Endothelial cell of umbilical vein (primary cell): ENCODE results near the gene SLITRK4. TPM values are rescaled to one million over a fixed set of nuclear protein-coding genes. Genes with fewer than 3 reads are reported as not detected.

Source experiments
- BruUV-seq: library from RNA; stranded (reverse); fragments of 400-500 nt; replicated peaks from 2 replicates; lab custom pipeline; 2021; lab: Mats Ljungman, UMichigan
- CTCF ChIA-PET: fragments of 300-600, 350-600 bp; sonication (Branson Sonifier 250); formaldehyde crosslinking; loops from one replicate; lab custom pipeline; 2021; ENCODE audit warnings: antibody characterized with exemption, inconsistent platforms; lab: Charles Lee
- POLR2A ChIA-PET: fragments of 300-600, 350-600 bp; sonication (Branson Sonifier 250); formaldehyde crosslinking; loops from one replicate; lab custom pipeline; 2021; ENCODE audit warnings: antibody characterized with exemption, inconsistent platforms; lab: Charles Lee
- DNase-seq: peaks from one replicate; pipeline ENCODE4 v3.0.0-alpha.2; 2011; ENCODE audit warnings: low read depth, low spot score
- FAIRE-seq: peaks from 2 replicates; lab custom pipeline; 2011; peaks lifted over from hg19 to GRCh38; lab: Jason Lieb, UNC
- H2AFZ ChIP-seq: 2 replicates; pipeline ENCODE4 v1.6.0; 2012; ENCODE audit warnings: low read depth, low read length, control low read depth, inconsistent platforms
- H3K27ac ChIP-seq: 2 replicates; pipeline ENCODE4 v1.5.1; 2011; ENCODE audit warnings: low read depth, mild to moderate bottlenecking, control low read depth, low read length, moderate library complexity; ENCODE audit not compliant: insufficient read depth
- H3K27me3 ChIP-seq, 2 experiments: 2 replicates each; pipeline versions ENCODE4 v1.6.0 to v1.6.1; 2011; ENCODE audit warnings: low read length in 2 of 2, mixed read lengths in 1 of 2; ENCODE audit not compliant: control insufficient read depth in 2 of 2, insufficient read depth in 2 of 2
- H3K36me3 ChIP-seq, 2 experiments: 2 replicates in 1 of 2; 3 replicates in 1 of 2; pipeline ENCODE4 v1.5.1; 2011; ENCODE audit warnings: low read length in 2 of 2, mild to moderate bottlenecking in 1 of 2, moderate library complexity in 1 of 2; ENCODE audit not compliant: control insufficient read depth in 2 of 2, insufficient read depth in 2 of 2; ENCODE audit errors: extremely low read depth in 1 of 2
- H3K4me1 ChIP-seq: 3 replicates; pipeline ENCODE4 v1.5.1; 2011; ENCODE audit warnings: mild to moderate bottlenecking, low read length; ENCODE audit not compliant: control insufficient read depth, insufficient read depth; ENCODE audit errors: extremely low read depth
- H3K4me2 ChIP-seq: 2 replicates; pipeline ENCODE4 v1.6.1; 2011; ENCODE audit warnings: low read length, control low read depth, mixed read lengths; ENCODE audit not compliant: insufficient read depth
- H3K4me3 ChIP-seq, 3 experiments: fragments of 200-600 bp in 1 of 3; sonication (generic), shearing (Covaris generic) in 1 of 3; replicated peaks in 1 of 3; 2 replicates each; pipeline ENCODE4 v1.5.1; 2011 to 2016; ENCODE audit warnings: control low read depth in 3 of 3, low read length in 3 of 3, mild to moderate bottlenecking in 2 of 3, inconsistent platforms in 1 of 3, low read depth in 1 of 3, moderate library complexity in 1 of 3; ENCODE audit not compliant: insufficient read depth in 1 of 3
- H3K79me2 ChIP-seq: 2 replicates; pipeline ENCODE4 v1.6.0; 2012; ENCODE audit warnings: low read length, inconsistent platforms; ENCODE audit not compliant: control insufficient read depth, insufficient read depth
- H3K9ac ChIP-seq: replicated peaks from 2 replicates; pipeline ENCODE3; 2011; ENCODE audit warnings: low read length, control low read depth; ENCODE audit not compliant: insufficient read depth; ENCODE audit errors: extremely low read depth
- H3K9me1 ChIP-seq: replicated peaks from 3 replicates; pipeline ENCODE4 v1.6.0; 2011; ENCODE audit warnings: mild to moderate bottlenecking, low read length; ENCODE audit not compliant: control insufficient read depth, insufficient read depth; ENCODE audit errors: extremely low read depth
- H3K9me3 ChIP-seq: replicated peaks from 2 replicates; pipeline ENCODE4 v1.5.1; 2012; ENCODE audit warnings: low read length, inconsistent platforms; ENCODE audit not compliant: control insufficient read depth, insufficient read depth
- H4K20me1 ChIP-seq: replicated peaks from 2 replicates; pipeline ENCODE3; 2011; ENCODE audit warnings: mild to moderate bottlenecking, low read length; ENCODE audit not compliant: control insufficient read depth, insufficient read depth; ENCODE audit errors: extremely low read depth
- CTCF ChIP-seq, 2 donors: IDR thresholded peaks; 1 replicate in 1 of 2; 2 replicates in 1 of 2; pipeline ENCODE4 v1.5.1; 2011; ENCODE audit warnings: low read length in 2 of 2, mild to moderate bottlenecking in 2 of 2, moderate library complexity in 2 of 2, control low read depth in 1 of 2, inconsistent platforms in 1 of 2, low read depth in 1 of 2; ENCODE audit not compliant: insufficient read depth in 1 of 2; ENCODE audit errors: extremely low read depth in 1 of 2
- EZH2 ChIP-seq: IDR thresholded peaks from 2 replicates; pipeline ENCODE4 v1.6.1; 2012; ENCODE audit warnings: borderline replicate concordance, low read depth, mild to moderate bottlenecking, moderate library complexity, low read length, inconsistent platforms; ENCODE audit not compliant: severe bottlenecking
- FOS ChIP-seq: IDR thresholded peaks from 2 replicates; pipeline ENCODE4 v1.6.1; 2011; ENCODE audit warnings: mild to moderate bottlenecking, low read length, moderate library complexity, borderline replicate concordance; ENCODE audit not compliant: insufficient read depth
- GATA2 ChIP-seq: IDR thresholded peaks from 2 replicates; pipeline ENCODE4 v1.7.0; 2011; ENCODE audit warnings: low read depth, mild to moderate bottlenecking, moderate library complexity, mixed read lengths, low read length; ENCODE audit not compliant: insufficient read length, insufficient read depth
- JUN ChIP-seq: IDR thresholded peaks from 2 replicates; pipeline ENCODE4 v1.6.1; 2011; ENCODE audit warnings: borderline replicate concordance, low read depth; ENCODE audit not compliant: insufficient read length, insufficient read depth
- MYC ChIP-seq: IDR thresholded peaks from one replicate; pipeline ENCODE4 v1.6.1; 2011; ENCODE audit warnings: mild to moderate bottlenecking, low read depth, low read length
- POLR2A ChIP-seq: IDR thresholded peaks from 2 replicates; pipeline ENCODE4 v1.6.1; 2012; ENCODE audit warnings: low read depth, mild to moderate bottlenecking, control low read depth, low read length
- POLR2AphosphoS5 ChIP-seq: IDR thresholded peaks from 2 replicates; pipeline ENCODE4 v1.6.1; 2012; ENCODE audit warnings: low read depth, mild to moderate bottlenecking, control low read depth, low read length, moderate library complexity; ENCODE audit not compliant: insufficient read depth
- dilution Hi-C: fragments of 300-500 bp; cut with MboI; formaldehyde crosslinking; loops from one replicate; pipeline ENCODE4 v1.15.0; 2019; ENCODE audit warnings: low sequenced_read_pairs; ENCODE audit not compliant: extremely low pct_ligation_motif_present
- intact Hi-C: fragments of 100-400 bp; cut with micrococcal nuclease; formaldehyde crosslinking; loops from one replicate; pipeline ENCODE4 v1.10.0; 2022
- polyA plus RNA-seq, 4 experiments: library from polyadenylated mRNA; depleted of rRNA in 3 of 4; stranded (reverse) in 3 of 4; unstranded in 1 of 4; fragments of >200 nt; gene quantifications; 2 replicates each; pipeline versions ENCODE4 v1.2.1 to v1.2.3, GENCODE V29; 2011 to 2012; ENCODE audit warnings: missing spikeins in 1 of 4
- total RNA-seq: library from RNA; stranded (reverse); gene quantifications from 2 replicates; pipeline ENCODE4 v1.2.3, GENCODE V29; 2021
- TF ChIP-seq, protein P1 (sequence below): IDR thresholded peaks from 2 replicates; pipeline ENCODE4 v1.6.1; 2011; ENCODE audit not compliant: insufficient read depth, insufficient read length

The SLITRK4 gene
- total and polyA plus RNA-seq, 2 donors (not counting 3 experiments of a cell fraction or from before 2014, with no cell fraction given): 0.04 to 0.77 TPM

DNA sequence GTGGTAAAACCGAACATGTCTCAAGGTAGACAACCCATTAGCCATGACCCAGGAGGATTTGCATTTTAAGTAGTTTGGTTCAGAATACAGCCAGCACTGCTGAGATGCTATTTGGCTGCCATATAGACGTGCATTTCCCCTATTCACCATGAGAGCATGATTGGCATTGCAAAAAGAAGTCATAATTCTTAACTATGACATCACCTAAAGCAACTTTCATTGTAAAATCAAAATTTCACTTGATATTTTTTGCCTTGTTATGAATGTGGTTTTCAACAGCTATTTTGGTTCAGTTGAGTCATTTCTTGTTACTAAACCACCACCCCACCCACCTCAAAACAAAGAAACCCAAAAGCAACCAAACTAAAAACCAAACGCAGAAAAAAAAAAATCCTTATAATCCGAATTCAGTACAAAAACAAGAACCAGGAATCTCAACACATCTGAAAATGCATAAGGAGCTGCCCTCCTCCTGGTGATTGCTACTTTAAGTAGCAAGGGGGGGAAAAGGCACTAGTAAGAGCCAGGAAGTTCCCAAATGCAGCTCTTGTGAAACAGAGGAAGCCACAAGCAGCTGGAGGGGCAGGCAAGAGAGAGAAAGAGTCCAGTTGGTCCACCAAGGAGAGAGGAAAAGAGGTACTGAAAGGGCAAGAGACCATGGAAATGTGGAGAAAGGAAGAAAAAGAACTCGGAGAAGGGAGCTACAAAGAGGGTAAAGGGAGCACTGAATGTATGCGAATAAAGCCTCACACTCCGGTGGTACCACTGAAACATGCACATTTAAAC, 3.1 kb downstream of the SLITRK4 start:
- intact Hi-C loops: no loop called here
- Histone ChIP-seq H3K9me3 (no peaks in the 10 kb centered on the region), H3K9ac (no peak overlapping the region), H2AFZ (no peak overlapping the region), H3K4me1 (no peaks in the 10 kb centered on the region), H3K9me1 (no peaks in the 10 kb centered on the region), H3K4me3 (no peak overlapping the region), H3K27me3 (no peaks in the 10 kb centered on the region), H3K79me2 (no peaks in the 10 kb centered on the region), H4K20me1 (no peaks in the 10 kb centered on the region), H3K4me2 (no peak overlapping the region), H3K27ac (no peak overlapping the region), H3K36me3 (no peaks in the 10 kb centered on the region)
- DNase-seq (no peak), FAIRE-seq (no peak)
- dilution Hi-C loops: no loop called here
- TF ChIP-seq GATA2 (no peak), FOS (no peak), POLR2A (no peak)
- TF ChIP-seq, protein P1, sequence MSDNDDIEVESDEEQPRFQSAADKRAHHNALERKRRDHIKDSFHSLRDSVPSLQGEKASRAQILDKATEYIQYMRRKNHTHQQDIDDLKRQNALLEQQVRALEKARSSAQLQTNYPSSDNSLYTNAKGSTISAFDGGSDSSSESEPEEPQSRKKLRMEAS: no peak
- no TSS peak for BruUV-seq
- ChIA-PET CTCF (no interaction called here), POLR2A (no interaction called here)

GRCh38 chrX:143623657-143624056, 12.2 kb downstream of the SLITRK4 start:
- dilution Hi-C loops: no loop called here
- intact Hi-C loops: no loop called here
- POLR2A ChIA-PET: no interaction called here
- BruUV-seq: no TSS peak
- H3K79me2 ChIP-seq: no peaks in the 10 kb centered on the region
- no peaks in the 10 kb centered on the region for H3K36me3 ChIP-seq
- FAIRE-seq (no peak), DNase-seq (no peak)
- no peaks in the 10 kb centered on the region for H4K20me1 ChIP-seq
- no peaks in the 10 kb centered on the region for H3K4me1 ChIP-seq
- H3K4me3 ChIP-seq: no peak overlapping the region
- H3K27ac ChIP-seq: no peak overlapping the region
- H3K9me3 ChIP-seq: no peaks in the 10 kb centered on the region
- H3K4me2 ChIP-seq: no peak overlapping the region
- CTCF ChIA-PET: no interaction called here
- no peaks in the 10 kb centered on the region for H3K9me1 ChIP-seq
- no peak overlapping the region for H2AFZ ChIP-seq
- H3K9ac ChIP-seq: no peak overlapping the region
- TF ChIP-seq CTCF (IDR thresholded peaks at IDR 0.05; ENCODE audit: extremely low read depth in 1 of 2, insufficient read depth in 1 of 2, low read depth in 1 of 2, low read length in 2 of 2) (no peak), EZH2 (no peak), GATA2 (no peak), POLR2A (no peak), JUN (no peak), POLR2AphosphoS5 (no peak), MYC (no peak), FOS (no peak)
- TF ChIP-seq, protein P1: no peak
- H3K27me3 ChIP-seq: no peaks in the 10 kb centered on the region
